Breast epithelium (tissue), 4 donors: ENCODE measurements around the gene TSPYL2. TPM values are rescaled to one million over a fixed set of nuclear protein-coding genes. Genes with fewer than 3 reads are reported as not detected.

Experiments
- DNase-seq, 2 donors: peaks; one replicate each; pipeline ENCODE4 v3.0.0-alpha.2; 2019; ENCODE audit warnings: low spot score in 2 of 2
- H3K27ac ChIP-seq, 2 donors: fragments of 200-600 bp; sonication (generic) in 1 of 2; one replicate each; pipeline ENCODE4 v1.5.1; 2016 to 2019; ENCODE audit warnings: mild to moderate bottlenecking in 1 of 2
- H3K27me3 ChIP-seq, 2 donors: fragments of 200-600 bp; sonication (generic) in 1 of 2; one replicate each; pipeline versions ENCODE4 v1.5.1 to v1.6.0; 2017 to 2019; ENCODE audit warnings: control low read depth in 1 of 2, mild to moderate bottlenecking in 1 of 2
- H3K36me3 ChIP-seq: fragments of 200-600 bp; one replicate; pipeline ENCODE4 v1.5.1; 2019
- H3K4me1 ChIP-seq, 2 donors: fragments of 200-600 bp; sonication (generic); one replicate each; pipeline ENCODE4 v1.5.1; 2016 to 2019; ENCODE audit warnings: control low read depth in 1 of 2
- H3K4me3 ChIP-seq, 3 donors: fragments of 200-600 bp; sonication (generic); 1 replicate in 2 of 3; 2 replicates in 1 of 3; pipeline ENCODE4 v1.5.1; 2016 to 2019; ENCODE audit warnings: mild to moderate bottlenecking in 3 of 3, moderate library complexity in 2 of 3
- H3K9me3 ChIP-seq, 2 donors: fragments of 200-600 bp; sonication (generic) in 1 of 2; one replicate each; pipeline ENCODE4 v1.5.1; 2016 to 2019; ENCODE audit warnings: control low read depth in 1 of 2
- POLR2A ChIP-seq: fragments of 450-650 bp; IDR thresholded peaks from one replicate; pipeline ENCODE4 v1.6.1; 2016; ENCODE audit warnings: antibody characterized with exemption, mild to moderate bottlenecking, moderate library complexity
- POLR2AphosphoS5 ChIP-seq, 3 donors: sonication (generic); formaldehyde crosslinking; IDR thresholded peaks; one replicate each; pipeline ENCODE4 v1.6.1; 2017; ENCODE audit warnings: antibody characterized with exemption in 3 of 3
- intact Hi-C: fragments of 100-400 bp; cut with DNase I; formaldehyde crosslinking; loops from one replicate; pipeline ENCODE4 v1.15.1; 2023; ENCODE audit warnings: low total_unique reads
- total RNA-seq, 3 donors: library from RNA; depleted of rRNA; stranded (reverse); fragments of >200 nt; gene quantifications; one replicate each; pipeline ENCODE4 v1.1.0, GENCODE V29; 2016
- TF ChIP-seq, protein P1 (sequence below), 3 donors: fragments of 450-650 bp; IDR thresholded peaks; one replicate each; pipeline ENCODE4 v1.5.1; 2016 to 2017; ENCODE audit warnings: antibody characterized with exemption in 3 of 3, mild to moderate bottlenecking in 3 of 3, moderate library complexity in 3 of 3

The TSPYL2 gene
- total RNA-seq, 3 donors from 2014 or later, result 63.4 to 82.7 (median 76.4) TPM

DNA sequence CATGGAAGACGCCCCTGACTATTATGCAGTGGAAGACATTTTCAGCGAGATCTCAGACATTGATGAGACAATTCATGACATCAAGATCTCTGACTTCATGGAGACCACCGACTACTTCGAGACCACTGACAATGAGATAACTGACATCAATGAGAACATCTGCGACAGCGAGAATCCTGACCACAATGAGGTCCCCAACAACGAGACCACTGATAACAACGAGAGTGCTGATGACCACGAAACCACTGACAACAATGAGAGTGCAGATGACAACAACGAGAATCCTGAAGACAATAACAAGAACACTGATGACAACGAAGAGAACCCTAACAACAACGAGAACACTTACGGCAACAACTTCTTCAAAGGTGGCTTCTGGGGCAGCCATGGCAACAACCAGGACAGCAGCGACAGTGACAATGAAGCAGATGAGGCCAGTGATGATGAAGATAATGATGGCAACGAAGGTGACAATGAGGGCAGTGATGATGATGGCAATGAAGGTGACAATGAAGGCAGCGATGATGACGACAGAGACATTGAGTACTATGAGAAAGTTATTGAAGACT, 3.6 kb downstream of the TSPYL2 start:
- H3K27me3 ChIP-seq, result peaks cover 0 to 43% of the 10 kb centered on the region in 2 donors
- TF ChIP-seq POLR2AphosphoS5 (IDR thresholded peaks at IDR 0.05) (no peak), POLR2A (no peak)
- TF ChIP-seq, protein P1, sequence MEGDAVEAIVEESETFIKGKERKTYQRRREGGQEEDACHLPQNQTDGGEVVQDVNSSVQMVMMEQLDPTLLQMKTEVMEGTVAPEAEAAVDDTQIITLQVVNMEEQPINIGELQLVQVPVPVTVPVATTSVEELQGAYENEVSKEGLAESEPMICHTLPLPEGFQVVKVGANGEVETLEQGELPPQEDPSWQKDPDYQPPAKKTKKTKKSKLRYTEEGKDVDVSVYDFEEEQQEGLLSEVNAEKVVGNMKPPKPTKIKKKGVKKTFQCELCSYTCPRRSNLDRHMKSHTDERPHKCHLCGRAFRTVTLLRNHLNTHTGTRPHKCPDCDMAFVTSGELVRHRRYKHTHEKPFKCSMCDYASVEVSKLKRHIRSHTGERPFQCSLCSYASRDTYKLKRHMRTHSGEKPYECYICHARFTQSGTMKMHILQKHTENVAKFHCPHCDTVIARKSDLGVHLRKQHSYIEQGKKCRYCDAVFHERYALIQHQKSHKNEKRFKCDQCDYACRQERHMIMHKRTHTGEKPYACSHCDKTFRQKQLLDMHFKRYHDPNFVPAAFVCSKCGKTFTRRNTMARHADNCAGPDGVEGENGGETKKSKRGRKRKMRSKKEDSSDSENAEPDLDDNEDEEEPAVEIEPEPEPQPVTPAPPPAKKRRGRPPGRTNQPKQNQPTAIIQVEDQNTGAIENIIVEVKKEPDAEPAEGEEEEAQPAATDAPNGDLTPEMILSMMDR (IDR thresholded peaks at IDR 0.05), result no peak
- intact Hi-C loops, result no loop called here
- DNase-seq, result no peak
- no peaks in the 10 kb centered on the region for H3K4me1 ChIP-seq
- no peaks in the 10 kb centered on the region for H3K36me3 ChIP-seq
- H3K4me3 ChIP-seq, result no peak overlapping the region
- no peaks in the 10 kb centered on the region for H3K9me3 ChIP-seq
- H3K27ac ChIP-seq, result peak overlapping the region; percentile 18 to 38

DNA sequence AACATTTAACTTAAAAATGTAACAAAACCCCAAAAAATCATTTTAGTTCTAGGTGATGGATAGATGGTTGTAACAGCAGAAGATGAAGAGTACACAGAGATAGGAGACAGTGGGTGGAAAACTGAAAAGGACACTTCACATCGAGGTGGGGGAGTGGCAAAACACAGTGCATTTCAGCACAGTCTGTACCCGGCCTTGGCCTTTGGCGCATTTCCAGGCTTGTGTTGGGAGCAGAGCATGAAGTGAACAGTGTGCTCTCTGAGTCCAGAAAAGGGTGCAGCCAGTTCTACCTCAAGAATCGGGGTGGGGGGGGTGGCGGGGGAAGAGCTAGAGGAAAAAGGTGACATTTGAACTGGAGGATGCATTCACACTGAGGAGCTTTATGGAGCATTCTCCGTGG, 4.3 kb downstream of the TSPYL2 start:
- no peaks in the 10 kb centered on the region for H3K9me3 ChIP-seq
- no peaks in the 10 kb centered on the region for H3K36me3 ChIP-seq
- peak in 1 of 2 donors; percentile 63 for DNase-seq
- H3K4me3 ChIP-seq, result peak overlapping the region in 1 of 3 donors; percentile 28
- peaks cover 0 to 50% of the 10 kb centered on the region in 2 donors for H3K27me3 ChIP-seq
- peak overlapping the region; percentile 18 to 91 for H3K27ac ChIP-seq
- TF ChIP-seq, protein P1 (IDR thresholded peaks at IDR 0.05), result no peak
- TF ChIP-seq POLR2A (no peak), POLR2AphosphoS5 (IDR thresholded peaks at IDR 0.05) (no peak)
- no peaks in the 10 kb centered on the region for H3K4me1 ChIP-seq
- intact Hi-C loops, result no loop called here

DNA sequence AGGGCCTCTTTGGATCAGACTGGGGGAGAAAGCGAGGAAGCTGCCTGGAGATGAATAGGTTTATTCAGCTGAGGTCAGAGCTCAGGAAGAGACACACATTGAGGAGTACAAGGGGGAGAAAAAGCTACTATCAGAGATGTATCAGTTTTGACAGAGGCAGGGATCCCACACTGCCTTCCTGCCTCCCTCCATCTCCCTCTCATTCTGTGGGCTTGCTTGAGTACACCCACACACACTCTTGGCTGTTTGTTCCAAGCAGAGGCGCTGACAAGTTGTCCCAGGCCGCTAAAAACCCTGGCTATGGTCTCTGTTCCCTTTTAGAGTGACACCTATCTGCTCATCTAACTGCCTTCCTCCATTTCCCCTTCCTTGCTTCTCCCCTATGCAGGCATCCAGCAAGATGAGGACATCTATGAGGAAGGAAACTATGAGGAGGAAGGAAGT, 5.2 kb downstream of the TSPYL2 start:
- peak overlapping the region; percentile 85 to 91 for H3K27ac ChIP-seq
- peaks cover 0 to 50% of the 10 kb centered on the region in 2 donors for H3K27me3 ChIP-seq
- no peaks in the 10 kb centered on the region for H3K4me1 ChIP-seq
- no peaks in the 10 kb centered on the region for H3K36me3 ChIP-seq
- H3K9me3 ChIP-seq, result no peaks in the 10 kb centered on the region
- peak overlapping the region in 2 of 3 donors; percentile 28 to 46 for H3K4me3 ChIP-seq
- no peak for DNase-seq
- TF ChIP-seq, protein P1 (IDR thresholded peaks at IDR 0.05), result no peak
- TF ChIP-seq POLR2AphosphoS5 (IDR thresholded peaks at IDR 0.05) (no peak), POLR2A (no peak)
- intact Hi-C loops, result no loop called here

DNA sequence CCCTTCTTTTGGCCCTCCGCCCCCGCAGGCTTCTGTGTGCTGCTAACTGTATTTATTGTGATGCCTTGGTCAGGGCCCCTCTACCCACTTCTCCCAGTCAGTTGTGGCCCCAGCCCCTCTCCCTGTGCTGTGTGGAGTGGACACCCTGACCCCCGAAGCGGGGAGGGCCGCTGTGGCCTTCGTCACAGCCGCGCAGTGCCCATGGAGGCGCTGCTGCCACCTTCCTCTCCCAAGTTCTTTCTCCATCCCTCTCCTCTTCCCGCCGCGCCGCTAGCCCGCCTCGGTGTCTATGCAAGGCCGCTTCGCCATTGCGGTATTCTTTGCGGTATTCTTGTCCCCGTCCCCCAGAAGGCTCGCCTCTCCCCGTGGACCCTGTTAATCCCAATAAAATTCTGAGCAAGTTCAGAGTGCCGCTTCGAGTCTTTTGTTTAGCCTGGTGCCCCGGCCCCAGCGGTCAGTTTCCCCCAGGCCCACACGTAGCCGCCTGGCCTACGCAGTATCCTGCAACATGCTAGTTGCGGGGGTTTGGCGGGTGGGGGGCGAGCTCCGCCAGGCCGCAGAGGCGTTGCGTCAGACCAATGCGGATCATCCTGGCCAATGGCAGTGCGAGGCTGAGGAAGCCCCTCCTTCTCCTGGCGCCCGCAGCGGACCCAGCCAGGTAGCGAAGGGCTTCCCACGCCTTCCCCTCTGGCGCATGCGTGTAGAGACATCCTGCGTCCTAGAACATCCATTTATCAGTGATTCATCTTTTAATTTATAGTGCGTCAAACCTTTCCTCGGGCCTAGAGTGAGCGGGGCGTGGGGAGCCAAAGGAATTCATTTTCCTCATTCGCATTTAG, 6.2 kb downstream of the TSPYL2 start:
- Histone ChIP-seq H3K27me3 (peaks cover 0 to 45% of the 10 kb centered on the region in 2 donors), H3K36me3 (no peaks in the 10 kb centered on the region), H3K9me3 (no peaks in the 10 kb centered on the region), H3K4me1 (no peaks in the 10 kb centered on the region), H3K27ac (peak overlapping the region; percentile 85 to 91), H3K4me3 (peak overlapping the region; percentile 33 to 61 (median 46))
- intact Hi-C loops, result no loop called here
- peak; percentile 78 to 85 for DNase-seq
- TF ChIP-seq POLR2AphosphoS5 (IDR thresholded peaks at IDR 0.05), result peak in 2 of 3 donors; percentile 44 to 65
- no peak for TF ChIP-seq POLR2A
- TF ChIP-seq, protein P1 (IDR thresholded peaks at IDR 0.05), result no peak
